WTC11 (cell line): ENCODE results near the gene KSR2.
"Not testable (repeated sequence)": the region's sequence is repeated elsewhere in the genome, so short reads cannot be mapped to it uniquely, and the experiment has no call there.

ENCODE experiments used
- ATF6 ChIP-seq: sonication (generic); formaldehyde crosslinking; IDR thresholded peaks from 2 replicates; pipeline ENCODE4 v1.8.1; 2023; ENCODE audit warnings: mild to moderate bottlenecking, missing genetic modification reagents
- CTCF ChIP-seq: fragments of 200-600 bp; IDR thresholded peaks from 2 replicates; pipeline ENCODE4 v1.8.0; 2022; ENCODE audit warnings: antibody characterized with exemption

- not testable (repeated sequence) for TF ChIP-seq CTCF; ATF6 (CRISPR knock-in tag)
Observed at GRCh38 chr12:117731131-117731530, 237.7 kb downstream of the KSR2 start.
